ENCODE measurements around the gene NFIX. TPM values are rescaled to one million over a fixed set of nuclear protein-coding genes. Genes with fewer than 3 reads are reported as not detected.

Gene NFIX
- total and polyA plus RNA-seq, 9 of the 15 experiments (the other 6 are each of a cell fraction or from before 2014, with no cell fraction given) = 0.28 to 26.8 (median 5.4) TPM

- H3K4me3 ChIP-seq = no peak overlapping the region
- ChIA-PET POLR2A (no interaction called here), CTCF (ENCODE audit: low intra/inter-chr PET ratio) (no interaction called here)
- H3K9me1 ChIP-seq (ENCODE audit: control insufficient read depth, insufficient read depth, low read length) = no peaks in the 10 kb centered on the region
- H4K20me1 ChIP-seq (replicated peaks; ENCODE audit: control insufficient read depth, insufficient read depth, low read length) = no peaks in the 10 kb centered on the region
- H3K27me3 ChIP-seq (ENCODE audit: control insufficient read depth in 2 of 2, insufficient read depth in 2 of 2, low read length in 2 of 2) = no peaks in the 10 kb centered on the region
- intact Hi-C loops (cut with micrococcal nuclease) (no loop called here), in situ Hi-C loops (cut with MboI) (no loop called here)
- no peak overlapping the region for H3K9ac ChIP-seq (ENCODE audit: insufficient read depth in 1 of 2, low read depth in 2 of 2, low read length in 2 of 2)
- BruUV-seq (replicated peaks) = no TSS peak
- H3K4me2 ChIP-seq (ENCODE audit: insufficient read depth, low read length) = no peak overlapping the region
- H2AFZ ChIP-seq (ENCODE audit: low read depth, low read length) = no peak overlapping the region
- DNase-seq (ENCODE audit: extremely low read depth in 1 of 4, low spot score in 3 of 4) (no peak), FAIRE-seq (no peak), ATAC-seq (no peak)
- 98% methylated on average over 13 of the region's 23 CpGs for WGBS (ENCODE audit: insufficient coverage, low coverage, missing lambda C conversion rate)
- H3K79me2 ChIP-seq (ENCODE audit: control insufficient read depth, insufficient read depth, low read length) = peaks cover 45% of the 10 kb centered on the region
- peaks cover 28 to 75% of the 10 kb centered on the region in 2 experiments for H3K4me1 ChIP-seq (replicated peaks in 1 of 2; ENCODE audit: control insufficient read depth in 2 of 2, insufficient read depth in 2 of 2, low read length in 2 of 2)
- H3K36me3 ChIP-seq (ENCODE audit: control insufficient read depth, insufficient read depth, low read length) = no peaks in the 10 kb centered on the region; the same call in 1 of the 3 replicates
- H3K9me3 ChIP-seq (replicated peaks; ENCODE audit: control insufficient read depth, insufficient read depth, low read depth, low read length) = no peaks in the 10 kb centered on the region
- H3K27ac ChIP-seq (ENCODE audit: extremely low read depth, low read depth, low read length) = no peak overlapping the region
- TF ChIP-seq HIVEP1 (CRISPR knock-in tag; IDR thresholded peaks at IDR 0.05) (no peak), PRPF4 (IDR thresholded peaks at IDR 0.05; ENCODE audit: insufficient read depth, low read depth, low read length, poor library complexity, severe bottlenecking) (peak; percentile 13), ZNF561 (CRISPR knock-in tag; conservative IDR thresholded peaks at IDR 0.05) (no peak), PRMT5 (CRISPR knock-in tag; IDR thresholded peaks at IDR 0.05) (no peak), ZBTB12 (CRISPR knock-in tag; IDR thresholded peaks at IDR 0.05) (no peak)
Observed at GRCh38 chr19:13012390-13012689, 17.1 kb downstream of the NFIX start.
